Smooth muscle cell (in vitro differentiated cells): ENCODE data around the gene ADAMTS3. TPM values are rescaled to one million over a fixed set of nuclear protein-coding genes. Genes with fewer than 3 reads are reported as not detected.

Source experiments
- DNase-seq: peaks from one replicate; lab custom pipeline; 2025; ENCODE audit not compliant: unreplicated experiment; lab: John Stamatoyannopoulos, UW
- H2AFZ ChIP-seq: fragments of 200-600 bp; sonication (generic); 2 replicates; pipeline ENCODE4 v1.6.0; 2016; ENCODE audit warnings: antibody characterized with exemption, low read depth, mild to moderate bottlenecking
- H3F3A ChIP-seq: fragments of 200-600 bp; sonication (generic); 2 replicates; pipeline ENCODE4 v1.6.0; 2017; ENCODE audit warnings: antibody characterized with exemption, low read depth
- H3K27ac ChIP-seq: fragments of 200-600 bp; sonication (generic); 2 replicates; pipeline ENCODE4 v1.5.1; 2016; ENCODE audit warnings: low read depth, mild to moderate bottlenecking
- H3K27me3 ChIP-seq: fragments of 200-600 bp; sonication (generic); 2 replicates; pipeline ENCODE4 v1.6.1; 2016; ENCODE audit warnings: low read depth, mild to moderate bottlenecking
- H3K36me3 ChIP-seq: fragments of 200-600 bp; sonication (generic); 2 replicates; pipeline ENCODE4 v1.5.1; 2016; ENCODE audit warnings: low read depth
- H3K4me1 ChIP-seq: fragments of 200-600 bp; sonication (generic); 2 replicates; pipeline ENCODE4 v1.5.1; 2016; ENCODE audit warnings: low read depth
- H3K4me2 ChIP-seq: fragments of 200-600 bp; sonication (generic); 2 replicates; pipeline ENCODE4 v1.6.0; 2016; ENCODE audit warnings: mild to moderate bottlenecking
- H3K4me3 ChIP-seq: fragments of 200-600 bp; sonication (generic); 2 replicates; pipeline ENCODE4 v1.5.1; 2016; ENCODE audit warnings: mild to moderate bottlenecking
- H3K79me2 ChIP-seq: fragments of 200-600 bp; sonication (generic); 2 replicates; pipeline ENCODE4 v1.6.0; 2016; ENCODE audit warnings: low read depth, mild to moderate bottlenecking
- H3K9ac ChIP-seq: fragments of 200-600 bp; sonication (generic); 2 replicates; pipeline ENCODE4 v1.6.0; 2016; ENCODE audit warnings: low read depth
- H3K9me3 ChIP-seq: fragments of 200-600 bp; sonication (generic); replicated peaks from 2 replicates; pipeline ENCODE4 v1.5.1; 2016; ENCODE audit warnings: low read depth
- H4K20me1 ChIP-seq: fragments of 200-600 bp; sonication (generic); 2 replicates; pipeline ENCODE4 v1.6.0; 2016; ENCODE audit warnings: low read depth
- CTCF ChIP-seq: fragments of 200-600 bp; sonication (generic); IDR thresholded peaks from 2 replicates; pipeline ENCODE4 v1.5.1; 2017; ENCODE audit warnings: borderline replicate concordance, mild to moderate bottlenecking, antibody characterized with exemption; ENCODE audit not compliant: insufficient read depth, poor library complexity, severe bottlenecking
- WGBS: methylation state at CpG from one replicate; pipeline ENCODE4 v1.1.7; 2016; ENCODE audit warnings: low lambda C conversion rate; 5-methylcytosine and 5-hydroxymethylcytosine counted together
- polyA plus RNA-seq: library from polyadenylated mRNA; unstranded; fragments of >200 nt; fragmentation: Nextera tagmentation; extraction: Ambion mirVana; gene quantifications from 2 replicates; pipeline ENCODE4 v1.2.1, GENCODE V29; 2016
- total RNA-seq: library from RNA; depleted of rRNA; stranded (reverse); fragments of >200 nt; gene quantifications from 2 replicates; pipeline ENCODE4 v1.2.3, GENCODE V29; 2014

ADAMTS3 gene
- total and polyA plus RNA-seq, 2 experiments from 2014 or later: 0.15 to 2.2 TPM

- Histone ChIP-seq H2AFZ (no peak overlapping the region), H3K4me3 (no peak overlapping the region), H3K4me2 (no peak overlapping the region), H3K9ac (no peak overlapping the region), H3F3A (no peaks in the 10 kb centered on the region), H4K20me1 (no peaks in the 10 kb centered on the region), H3K4me1 (no peaks in the 10 kb centered on the region), H3K27ac (no peak overlapping the region), H3K9me3 (no peaks in the 10 kb centered on the region), H3K36me3 (no peaks in the 10 kb centered on the region), H3K27me3 (peaks cover 2% of the 10 kb centered on the region), H3K79me2 (no peaks in the 10 kb centered on the region)
- no peak for DNase-seq
- TF ChIP-seq CTCF: no peak
Observed at GRCh38 chr4:72376901-72377300, 192.1 kb downstream of the ADAMTS3 start.

GRCh38 chr4:72375073-72375736, 193.8 kb downstream of the ADAMTS3 start:
- whole genome bisulfite sequencing: 63% methylated on average over 4 of the region's 4 CpGs
- no peak for DNase-seq
- Histone ChIP-seq H3K9me3 (no peaks in the 10 kb centered on the region), H3K27ac (no peak overlapping the region), H4K20me1 (no peaks in the 10 kb centered on the region), H3K4me3 (no peak overlapping the region), H3K79me2 (no peaks in the 10 kb centered on the region), H3K4me1 (no peaks in the 10 kb centered on the region), H3K9ac (no peak overlapping the region), H3K36me3 (no peaks in the 10 kb centered on the region), H3F3A (no peaks in the 10 kb centered on the region), H3K27me3 (no peaks in the 10 kb centered on the region), H3K4me2 (no peak overlapping the region), H2AFZ (no peak overlapping the region)
- no peak for TF ChIP-seq CTCF

- H3K27me3 ChIP-seq: no peaks in the 10 kb centered on the region
- no peaks in the 10 kb centered on the region for H3K79me2 ChIP-seq
- H3K27ac ChIP-seq: no peak overlapping the region
- no peak for TF ChIP-seq CTCF
- H4K20me1 ChIP-seq: no peaks in the 10 kb centered on the region
- no peaks in the 10 kb centered on the region for H3K4me1 ChIP-seq
- no peak overlapping the region for H3K9ac ChIP-seq
- H3F3A ChIP-seq: no peaks in the 10 kb centered on the region
- DNase-seq: no peak
- no peaks in the 10 kb centered on the region for H3K36me3 ChIP-seq
- H3K4me3 ChIP-seq: no peak overlapping the region
- no peaks in the 10 kb centered on the region for H3K9me3 ChIP-seq
- no peak overlapping the region for H3K4me2 ChIP-seq
- H2AFZ ChIP-seq: no peak overlapping the region
- WGBS: 8% methylated on average over 1 of the region's 1 CpG
Observed at GRCh38 chr4:72374159-72374558, 194.9 kb downstream of the ADAMTS3 start.

- H3K9me3 ChIP-seq: no peaks in the 10 kb centered on the region
- no peaks in the 10 kb centered on the region for H3F3A ChIP-seq
- no peaks in the 10 kb centered on the region for H3K27me3 ChIP-seq
- no peaks in the 10 kb centered on the region for H3K4me1 ChIP-seq
- no peak overlapping the region for H3K4me3 ChIP-seq
- DNase-seq: no peak
- H3K27ac ChIP-seq: no peak overlapping the region
- H3K79me2 ChIP-seq: no peaks in the 10 kb centered on the region
- no peaks in the 10 kb centered on the region for H3K36me3 ChIP-seq
- H4K20me1 ChIP-seq: no peaks in the 10 kb centered on the region
- H2AFZ ChIP-seq: no peak overlapping the region
- H3K9ac ChIP-seq: no peak overlapping the region
- H3K4me2 ChIP-seq: no peak overlapping the region
- no peak for TF ChIP-seq CTCF
Observed at GRCh38 chr4:72366601-72367000, 202.4 kb downstream of the ADAMTS3 start.
